Parathyroid adenoma (tissue), 2 donors: ENCODE data around the gene CDKL4.

Source experiments
- H2AFZ ChIP-seq: fragments of 300-600 bp; sonication (generic); one replicate; pipeline ENCODE4 v1.7.0; 2017; ENCODE audit warnings: antibody characterized with exemption, mild to moderate bottlenecking
- H3K27ac ChIP-seq: fragments of 300-600 bp; sonication (generic); one replicate; pipeline ENCODE4 v1.7.0; 2017
- H3K27me3 ChIP-seq: fragments of 300-600 bp; sonication (generic); one replicate; pipeline ENCODE4 v1.7.0; 2017; ENCODE audit warnings: low read length; ENCODE audit not compliant: control insufficient read depth, insufficient read depth
- H3K36me3 ChIP-seq: fragments of 300-600 bp; sonication (generic); one replicate; pipeline ENCODE4 v1.7.0; 2017; ENCODE audit warnings: low read length; ENCODE audit not compliant: control insufficient read depth, insufficient read depth
- H3K4me1 ChIP-seq: fragments of 300-600 bp; sonication (generic); one replicate; pipeline ENCODE4 v1.7.0; 2017; ENCODE audit warnings: control low read depth
- H3K4me2 ChIP-seq: fragments of 300-600 bp; sonication (generic); one replicate; pipeline ENCODE4 v1.7.0; 2017; ENCODE audit warnings: low read length
- H3K4me3 ChIP-seq: fragments of 300-600 bp; sonication (generic); one replicate; pipeline ENCODE4 v1.7.0; 2017; ENCODE audit warnings: low read depth, low read length
- H3K79me2 ChIP-seq: fragments of 300-600 bp; sonication (generic); one replicate; pipeline ENCODE4 v1.7.0; 2017; ENCODE audit warnings: control low read depth
- H3K9ac ChIP-seq: fragments of 300-600 bp; sonication (generic); one replicate; pipeline ENCODE4 v1.7.0; 2017; ENCODE audit warnings: mild to moderate bottlenecking
- H3K9me3 ChIP-seq: fragments of 300-600 bp; sonication (generic); one replicate; pipeline ENCODE4 v1.7.0; 2017; ENCODE audit warnings: low read length; ENCODE audit not compliant: control insufficient read depth
- TF ChIP-seq, protein P1 (sequence below): fragments of 300-600 bp; sonication (generic); IDR thresholded peaks from one replicate; pipeline ENCODE4 v1.7.0; 2017; ENCODE audit warnings: antibody characterized with exemption, mild to moderate bottlenecking
- donor health status: primary hyperparathyroidism.

CDKL4 gene

DNA sequence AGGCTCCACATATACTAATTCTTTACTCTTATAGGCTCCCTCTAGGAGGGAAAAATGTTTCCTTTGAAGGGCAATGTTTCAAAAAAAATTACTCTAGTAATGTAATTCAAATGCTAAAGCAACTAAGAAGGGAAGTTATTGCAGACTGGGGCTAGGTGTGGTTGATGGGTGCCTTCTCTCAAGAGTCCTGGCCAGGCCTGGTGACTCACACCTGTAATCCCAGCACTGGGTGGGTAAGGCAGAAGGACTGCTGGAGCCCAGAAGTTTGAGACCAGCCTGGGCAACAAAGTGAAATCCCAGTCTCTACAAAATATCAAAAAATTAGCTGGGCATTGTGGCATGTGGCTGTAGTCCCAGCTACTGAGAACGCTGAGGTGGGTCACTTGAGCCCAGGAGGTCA is 31.2 kb upstream of the CDKL4 start:
- Histone ChIP-seq H3K9me3 (no peaks in the 10 kb centered on the region), H3K27me3 (no peaks in the 10 kb centered on the region), H3K9ac (no peak overlapping the region), H3K4me3 (no peak overlapping the region), H3K27ac (no peak overlapping the region), H3K79me2 (no peaks in the 10 kb centered on the region), H3K4me1 (no peaks in the 10 kb centered on the region), H3K4me2 (no peak overlapping the region), H2AFZ (no peak overlapping the region), H3K36me3 (no peaks in the 10 kb centered on the region)
- TF ChIP-seq, protein P1, sequence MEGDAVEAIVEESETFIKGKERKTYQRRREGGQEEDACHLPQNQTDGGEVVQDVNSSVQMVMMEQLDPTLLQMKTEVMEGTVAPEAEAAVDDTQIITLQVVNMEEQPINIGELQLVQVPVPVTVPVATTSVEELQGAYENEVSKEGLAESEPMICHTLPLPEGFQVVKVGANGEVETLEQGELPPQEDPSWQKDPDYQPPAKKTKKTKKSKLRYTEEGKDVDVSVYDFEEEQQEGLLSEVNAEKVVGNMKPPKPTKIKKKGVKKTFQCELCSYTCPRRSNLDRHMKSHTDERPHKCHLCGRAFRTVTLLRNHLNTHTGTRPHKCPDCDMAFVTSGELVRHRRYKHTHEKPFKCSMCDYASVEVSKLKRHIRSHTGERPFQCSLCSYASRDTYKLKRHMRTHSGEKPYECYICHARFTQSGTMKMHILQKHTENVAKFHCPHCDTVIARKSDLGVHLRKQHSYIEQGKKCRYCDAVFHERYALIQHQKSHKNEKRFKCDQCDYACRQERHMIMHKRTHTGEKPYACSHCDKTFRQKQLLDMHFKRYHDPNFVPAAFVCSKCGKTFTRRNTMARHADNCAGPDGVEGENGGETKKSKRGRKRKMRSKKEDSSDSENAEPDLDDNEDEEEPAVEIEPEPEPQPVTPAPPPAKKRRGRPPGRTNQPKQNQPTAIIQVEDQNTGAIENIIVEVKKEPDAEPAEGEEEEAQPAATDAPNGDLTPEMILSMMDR = no peak

DNA sequence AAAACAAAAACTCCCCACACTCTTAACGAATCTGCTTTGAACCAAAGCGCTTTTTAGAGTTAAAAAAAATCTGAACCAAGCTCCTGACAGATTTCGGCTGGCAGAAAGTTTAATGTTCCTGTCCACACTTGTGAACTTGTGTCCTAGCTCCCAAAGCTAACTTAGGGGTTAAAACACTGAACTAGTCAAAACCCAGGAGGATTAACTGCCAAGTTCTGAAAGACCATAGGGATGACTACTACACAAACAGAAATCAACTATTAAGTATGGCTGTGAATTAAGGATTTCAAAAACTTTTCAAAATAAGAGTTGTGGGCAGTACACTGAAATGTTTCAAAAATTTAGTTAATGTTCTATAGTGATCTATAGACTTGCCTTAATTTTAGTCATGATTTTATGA is 26.2 kb upstream of the CDKL4 start:
- Histone ChIP-seq H3K36me3 (no peaks in the 10 kb centered on the region), H3K27ac (no peak overlapping the region), H2AFZ (no peak overlapping the region), H3K4me3 (no peak overlapping the region), H3K9ac (no peak overlapping the region), H3K27me3 (no peaks in the 10 kb centered on the region), H3K4me2 (no peak overlapping the region), H3K79me2 (no peaks in the 10 kb centered on the region), H3K4me1 (no peaks in the 10 kb centered on the region), H3K9me3 (no peaks in the 10 kb centered on the region)
- TF ChIP-seq, protein P1 = no peak

DNA sequence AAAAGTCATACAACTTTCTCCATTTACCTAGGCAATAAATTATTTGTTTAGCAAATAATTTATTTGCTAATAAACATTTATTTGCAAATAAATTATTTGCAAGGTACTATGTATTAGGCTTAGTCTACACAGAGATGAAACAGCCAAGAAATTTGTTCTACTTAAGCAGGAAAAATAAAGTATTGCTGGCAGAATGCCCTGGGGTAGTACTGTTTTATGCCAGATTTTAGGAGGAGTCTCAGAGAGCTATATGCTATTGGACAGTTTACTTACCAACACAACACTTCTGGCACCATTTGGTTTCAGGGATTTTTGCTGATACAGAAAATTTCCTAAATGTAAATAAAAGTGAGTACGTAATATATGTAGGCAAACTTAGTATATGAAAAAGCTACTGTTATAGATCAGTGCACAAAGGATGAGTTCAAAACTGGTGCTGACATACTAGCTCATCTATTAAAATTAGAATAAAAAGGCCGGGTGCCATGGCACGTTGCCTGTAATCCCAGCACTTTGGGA is 23.2 kb upstream of the CDKL4 start:
- Histone ChIP-seq H3K27ac (no peak overlapping the region), H3K4me1 (no peaks in the 10 kb centered on the region), H3K4me2 (no peak overlapping the region), H2AFZ (no peak overlapping the region), H3K9ac (no peak overlapping the region), H3K36me3 (no peaks in the 10 kb centered on the region), H3K9me3 (no peaks in the 10 kb centered on the region), H3K79me2 (no peaks in the 10 kb centered on the region), H3K27me3 (no peaks in the 10 kb centered on the region), H3K4me3 (no peak overlapping the region)
- TF ChIP-seq, protein P1 = no peak

DNA sequence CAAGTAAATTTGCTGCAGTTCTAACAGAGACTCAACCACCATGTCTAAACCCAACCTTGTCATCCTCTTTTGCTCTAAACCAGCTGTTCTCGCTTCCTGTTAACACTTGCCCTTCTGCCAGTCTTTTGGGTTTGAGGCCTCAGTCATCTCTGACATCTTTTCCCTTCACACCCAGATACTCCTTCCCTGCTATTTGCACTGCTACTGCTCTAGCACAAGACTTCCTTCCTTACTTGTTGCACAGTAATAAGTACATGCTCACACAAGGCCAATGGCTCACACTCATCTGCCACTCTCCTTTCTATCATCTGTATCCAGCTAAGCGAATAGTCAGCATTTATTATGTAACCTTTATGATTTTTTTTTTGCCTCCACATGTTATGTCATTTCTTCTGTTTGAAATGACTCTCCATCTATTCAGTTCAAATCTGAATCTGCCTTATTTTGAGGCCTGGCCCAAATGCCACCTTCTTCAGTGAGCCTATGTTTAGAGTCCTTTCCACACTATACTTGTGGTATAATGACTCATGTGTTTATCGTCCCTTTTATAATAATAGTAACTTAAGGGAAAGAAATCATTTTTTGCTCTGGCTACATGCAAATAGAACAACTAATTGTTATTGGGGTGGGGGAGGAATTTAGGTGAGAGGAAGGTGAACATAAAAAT is 22.5 kb upstream of the CDKL4 start:
- no peak overlapping the region for H3K9ac ChIP-seq
- no peak overlapping the region for H3K4me2 ChIP-seq
- H3K27me3 ChIP-seq = no peaks in the 10 kb centered on the region
- no peak overlapping the region for H3K4me3 ChIP-seq
- H2AFZ ChIP-seq = no peak overlapping the region
- no peak overlapping the region for H3K27ac ChIP-seq
- TF ChIP-seq, protein P1 = no peak
- no peaks in the 10 kb centered on the region for H3K9me3 ChIP-seq
- no peaks in the 10 kb centered on the region for H3K79me2 ChIP-seq
- no peaks in the 10 kb centered on the region for H3K36me3 ChIP-seq
- no peaks in the 10 kb centered on the region for H3K4me1 ChIP-seq

DNA sequence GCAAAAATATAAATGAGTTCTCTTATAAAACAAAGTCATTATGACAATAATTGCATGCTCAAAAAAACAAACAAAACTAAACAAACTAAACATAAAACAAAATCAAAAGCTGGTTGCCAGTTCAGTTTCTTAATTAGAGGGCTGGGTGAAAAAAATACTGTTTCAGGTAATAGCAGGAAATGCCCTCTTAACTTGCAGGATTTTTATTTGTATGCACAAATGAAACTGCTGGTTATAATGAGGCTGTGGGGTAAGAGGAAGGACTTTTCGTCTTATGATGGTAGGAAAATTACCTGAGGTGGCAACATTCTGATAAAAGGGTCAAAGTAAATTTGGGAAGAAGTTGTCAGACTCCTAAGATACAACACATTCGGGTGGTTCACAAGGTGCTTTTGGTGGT is 21.5 kb upstream of the CDKL4 start:
- no peaks in the 10 kb centered on the region for H3K9me3 ChIP-seq
- H3K27ac ChIP-seq = no peak overlapping the region
- no peaks in the 10 kb centered on the region for H3K4me1 ChIP-seq
- no peak overlapping the region for H3K4me2 ChIP-seq
- TF ChIP-seq, protein P1 = no peak
- no peaks in the 10 kb centered on the region for H3K79me2 ChIP-seq
- no peaks in the 10 kb centered on the region for H3K27me3 ChIP-seq
- no peak overlapping the region for H2AFZ ChIP-seq
- no peak overlapping the region for H3K4me3 ChIP-seq
- H3K36me3 ChIP-seq = no peaks in the 10 kb centered on the region
- no peak overlapping the region for H3K9ac ChIP-seq
